ENCODE measurements around the gene OLFML1. TPM values are rescaled to one million over a fixed set of nuclear protein-coding genes. Genes with fewer than 3 reads are reported as not detected.

The OLFML1 gene
- total RNA-seq, 2 donors from 2014 or later, result 0.81 to 1.5 TPM

- Histone ChIP-seq H3K27ac (ENCODE audit: low read depth, low read length) (no peak overlapping the region), H3K36me3 (ENCODE audit: control insufficient read depth, insufficient read depth, low read length) (peaks cover 28% of the 10 kb centered on the region), H3K27me3 (ENCODE audit: control insufficient read depth, insufficient read depth, low read length, poor library complexity, severe bottlenecking) (no peaks in the 10 kb centered on the region), H3K4me3 (ENCODE audit: low read length) (no peak overlapping the region), H3K4me1 (ENCODE audit: control insufficient read depth, insufficient read depth, low read length) (no peaks in the 10 kb centered on the region), H3K9me3 (ENCODE audit: control insufficient read depth, low read length) (no peaks in the 10 kb centered on the region), H3K9ac (ENCODE audit: extremely low read depth, low read length, poor library complexity, severe bottlenecking) (no peak overlapping the region)
- H3K27ac Mint-ChIP-seq, result peak overlapping the region; percentile 17
- no peaks in the 10 kb centered on the region for H3K9me3 Mint-ChIP-seq
- H3K4me3 Mint-ChIP-seq, result no peak overlapping the region
- no peak for DNase-seq
- H3K27me3 Mint-ChIP-seq (ENCODE audit: insufficient read depth), result no peaks in the 10 kb centered on the region
- peaks cover 2% of the 10 kb centered on the region for H3K4me1 Mint-ChIP-seq
- TF ChIP-seq, protein P1, sequence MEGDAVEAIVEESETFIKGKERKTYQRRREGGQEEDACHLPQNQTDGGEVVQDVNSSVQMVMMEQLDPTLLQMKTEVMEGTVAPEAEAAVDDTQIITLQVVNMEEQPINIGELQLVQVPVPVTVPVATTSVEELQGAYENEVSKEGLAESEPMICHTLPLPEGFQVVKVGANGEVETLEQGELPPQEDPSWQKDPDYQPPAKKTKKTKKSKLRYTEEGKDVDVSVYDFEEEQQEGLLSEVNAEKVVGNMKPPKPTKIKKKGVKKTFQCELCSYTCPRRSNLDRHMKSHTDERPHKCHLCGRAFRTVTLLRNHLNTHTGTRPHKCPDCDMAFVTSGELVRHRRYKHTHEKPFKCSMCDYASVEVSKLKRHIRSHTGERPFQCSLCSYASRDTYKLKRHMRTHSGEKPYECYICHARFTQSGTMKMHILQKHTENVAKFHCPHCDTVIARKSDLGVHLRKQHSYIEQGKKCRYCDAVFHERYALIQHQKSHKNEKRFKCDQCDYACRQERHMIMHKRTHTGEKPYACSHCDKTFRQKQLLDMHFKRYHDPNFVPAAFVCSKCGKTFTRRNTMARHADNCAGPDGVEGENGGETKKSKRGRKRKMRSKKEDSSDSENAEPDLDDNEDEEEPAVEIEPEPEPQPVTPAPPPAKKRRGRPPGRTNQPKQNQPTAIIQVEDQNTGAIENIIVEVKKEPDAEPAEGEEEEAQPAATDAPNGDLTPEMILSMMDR (conservative IDR thresholded peaks at IDR 0.05), result no peak
- WGBS, 2 experiments (ENCODE audit: insufficient coverage in 1 of 2, insufficient read length in 1 of 2), result 88% methylated on average over 1 of the region's 1 CpG
- no peaks in the 10 kb centered on the region for H3K36me3 Mint-ChIP-seq (ENCODE audit: low read depth)
Observed at GRCh38 chr11:7530013-7530640, 44.8 kb downstream of the OLFML1 start.

- H3K9me3 Mint-ChIP-seq, result no peaks in the 10 kb centered on the region
- no peak overlapping the region for H3K27ac ChIP-seq (ENCODE audit: low read depth, low read length)
- TF ChIP-seq, protein P1 (conservative IDR thresholded peaks at IDR 0.05), result no peak
- no peak overlapping the region for H3K4me3 Mint-ChIP-seq
- H3K9me3 ChIP-seq (ENCODE audit: control insufficient read depth, low read length), result no peaks in the 10 kb centered on the region
- no peaks in the 10 kb centered on the region for H3K27me3 Mint-ChIP-seq (ENCODE audit: insufficient read depth)
- no peak overlapping the region for H3K9ac ChIP-seq (ENCODE audit: extremely low read depth, low read length, poor library complexity, severe bottlenecking)
- no peak overlapping the region for H3K4me3 ChIP-seq (ENCODE audit: low read length)
- H3K36me3 Mint-ChIP-seq (ENCODE audit: low read depth), result no peaks in the 10 kb centered on the region
- no peak overlapping the region for H3K27ac Mint-ChIP-seq
- peaks cover 25% of the 10 kb centered on the region for H3K36me3 ChIP-seq (ENCODE audit: control insufficient read depth, insufficient read depth, low read length)
- no peaks in the 10 kb centered on the region for H3K27me3 ChIP-seq (ENCODE audit: control insufficient read depth, insufficient read depth, low read length, poor library complexity, severe bottlenecking)
- no peaks in the 10 kb centered on the region for H3K4me1 ChIP-seq (ENCODE audit: control insufficient read depth, insufficient read depth, low read length)
- H3K4me1 Mint-ChIP-seq, result peaks cover 2% of the 10 kb centered on the region
- no peak for DNase-seq
Observed at GRCh38 chr11:7531011-7531410, 45.7 kb downstream of the OLFML1 start.

GRCh38 chr11:7532405-7533145, 47.3 kb downstream of the OLFML1 start:
- H3K36me3 Mint-ChIP-seq (ENCODE audit: low read depth), result no peaks in the 10 kb centered on the region
- 88 to 89% methylated on average over 5 to 8 of the region's 8 CpGs for WGBS, 2 experiments (ENCODE audit: insufficient coverage in 1 of 2, insufficient read length in 1 of 2)
- no peaks in the 10 kb centered on the region for H3K9me3 Mint-ChIP-seq
- DNase-seq, result no peak
- no peak overlapping the region for H3K9ac ChIP-seq (ENCODE audit: extremely low read depth, low read length, poor library complexity, severe bottlenecking)
- peaks cover 2% of the 10 kb centered on the region for H3K4me1 Mint-ChIP-seq
- TF ChIP-seq, protein P1 (conservative IDR thresholded peaks at IDR 0.05), result no peak
- peaks cover 4% of the 10 kb centered on the region for H3K27me3 Mint-ChIP-seq (ENCODE audit: insufficient read depth)
- H3K27ac Mint-ChIP-seq, result no peak overlapping the region
- no peak overlapping the region for H3K4me3 Mint-ChIP-seq
- H3K4me1 ChIP-seq (ENCODE audit: control insufficient read depth, insufficient read depth, low read length), result no peaks in the 10 kb centered on the region
- no peak overlapping the region for H3K27ac ChIP-seq (ENCODE audit: low read depth, low read length)
- H3K27me3 ChIP-seq (ENCODE audit: control insufficient read depth, insufficient read depth, low read length, poor library complexity, severe bottlenecking), result no peaks in the 10 kb centered on the region
- H3K9me3 ChIP-seq (ENCODE audit: control insufficient read depth, low read length), result no peaks in the 10 kb centered on the region
- H3K36me3 ChIP-seq (ENCODE audit: control insufficient read depth, insufficient read depth, low read length), result peaks cover 25% of the 10 kb centered on the region
- H3K4me3 ChIP-seq (ENCODE audit: low read length), result no peak overlapping the region

Measured in endodermal cell (in vitro differentiated cells).